H9 (cell line): ENCODE measurements around the gene SPAG7. TPM values are rescaled to one million over a fixed set of nuclear protein-coding genes. Genes with fewer than 3 reads are reported as not detected.

Experiments
- DNase-seq: peaks from one replicate; pipeline ENCODE4 v3.0.0-alpha.2; 2017
- H2AFZ ChIP-seq: one replicate; pipeline ENCODE4 v1.6.1; 2013; ENCODE audit warnings: mild to moderate bottlenecking, low read length, control low read depth, moderate library complexity
- H2AK5ac ChIP-seq: 2 replicates; pipeline ENCODE4 v1.6.1; 2013; ENCODE audit warnings: low read length, control low read depth, mixed read lengths; ENCODE audit not compliant: insufficient read length
- H2BK120ac ChIP-seq: one replicate; pipeline ENCODE4 v1.6.1; 2013; ENCODE audit warnings: low read depth, mild to moderate bottlenecking, low read length, control low read depth, inconsistent platforms; ENCODE audit not compliant: poor library complexity, severe bottlenecking
- H2BK12ac ChIP-seq: 2 replicates; pipeline ENCODE4 v1.6.1; 2013; ENCODE audit warnings: low read length, control low read depth, mixed read lengths, low read depth; ENCODE audit not compliant: insufficient read length
- H2BK15ac ChIP-seq: 2 replicates; pipeline ENCODE4 v1.6.1; 2013; ENCODE audit warnings: low read depth, low read length, control low read depth
- H2BK20ac ChIP-seq: one replicate; pipeline ENCODE4 v1.6.1; 2013; ENCODE audit warnings: low read depth, mild to moderate bottlenecking, low read length, control low read depth, inconsistent platforms; ENCODE audit not compliant: poor library complexity, severe bottlenecking
- H2BK5ac ChIP-seq: 2 replicates; pipeline ENCODE4 v1.6.1; 2013; ENCODE audit warnings: low read length, control low read depth, mixed read lengths; ENCODE audit not compliant: insufficient read length
- H3K14ac ChIP-seq: 2 replicates; pipeline ENCODE4 v1.6.1; 2013; ENCODE audit warnings: low read length, control low read depth; ENCODE audit not compliant: insufficient read depth
- H3K18ac ChIP-seq: 2 replicates; pipeline ENCODE4 v1.6.1; 2013; ENCODE audit warnings: low read depth, mild to moderate bottlenecking, mixed read lengths, low read length, control low read depth; ENCODE audit not compliant: insufficient read length
- H3K23ac ChIP-seq: 2 replicates; pipeline ENCODE4 v1.6.1; 2013; ENCODE audit warnings: low read length, control low read depth, mixed read lengths, low read depth; ENCODE audit not compliant: insufficient read length
- H3K23me2 ChIP-seq: 2 replicates; pipeline ENCODE4 v1.6.1; 2013; ENCODE audit warnings: low read depth, mild to moderate bottlenecking, mixed read lengths, low read length, control low read depth; ENCODE audit not compliant: insufficient read length, poor library complexity, severe bottlenecking
- H3K27ac ChIP-seq: 2 replicates; pipeline ENCODE4 v1.5.1; 2013; ENCODE audit warnings: low read length, control low read depth, mixed read lengths, low read depth; ENCODE audit not compliant: insufficient read length
- H3K27me3 ChIP-seq: 2 replicates; pipeline ENCODE4 v1.6.1; 2013; ENCODE audit warnings: low read length, control low read depth, inconsistent platforms; ENCODE audit not compliant: insufficient read depth
- H3K4ac ChIP-seq: 2 replicates; pipeline ENCODE4 v1.6.1; 2013; ENCODE audit warnings: low read depth, mild to moderate bottlenecking, control low read depth, inconsistent platforms, low read length, moderate library complexity
- H3K4me1 ChIP-seq: 2 replicates; pipeline ENCODE4 v1.6.1; 2013; ENCODE audit warnings: low read length, control low read depth, inconsistent platforms; ENCODE audit not compliant: insufficient read depth
- H3K4me2 ChIP-seq: 2 replicates; pipeline ENCODE4 v1.6.1; 2013; ENCODE audit warnings: low read length, control low read depth, mixed read lengths; ENCODE audit not compliant: insufficient read length, insufficient read depth
- H3K56ac ChIP-seq: 2 replicates; pipeline ENCODE4 v1.6.1; 2013; ENCODE audit warnings: low read depth, mild to moderate bottlenecking, mixed read lengths, low read length, control low read depth; ENCODE audit not compliant: insufficient read length
- H3K79me1 ChIP-seq: 2 replicates; pipeline ENCODE4 v1.6.1; 2013; ENCODE audit warnings: low read depth, mild to moderate bottlenecking, moderate library complexity, low read length, control low read depth, inconsistent platforms; ENCODE audit not compliant: insufficient read depth, poor library complexity, severe bottlenecking
- H3K79me2 ChIP-seq: 2 replicates; pipeline ENCODE4 v1.6.1; 2013; ENCODE audit warnings: low read length, control low read depth, inconsistent platforms; ENCODE audit not compliant: insufficient read depth
- H3K9ac ChIP-seq: 2 replicates; pipeline ENCODE4 v1.6.1; 2013; ENCODE audit warnings: low read length, control low read depth, mixed read lengths; ENCODE audit not compliant: insufficient read length; ENCODE audit errors: extremely low read depth
- H3K9me3 ChIP-seq: one replicate; pipeline ENCODE4 v1.6.1; 2013; ENCODE audit warnings: low read depth, low read length, inconsistent platforms; ENCODE audit not compliant: control insufficient read depth
- H3T11ph ChIP-seq: one replicate; pipeline ENCODE4 v1.6.1; 2013; ENCODE audit warnings: mild to moderate bottlenecking, low read length, control low read depth, inconsistent platforms
- H4K20me1 ChIP-seq: one replicate; pipeline ENCODE4 v1.6.1; 2013; ENCODE audit not compliant: control insufficient read depth, insufficient read length, insufficient read depth
- H4K5ac ChIP-seq: 2 replicates; pipeline ENCODE4 v1.6.1; 2013; ENCODE audit warnings: low read depth, mild to moderate bottlenecking, mixed read lengths, low read length, control low read depth; ENCODE audit not compliant: insufficient read length
- H4K8ac ChIP-seq: replicated peaks from 2 replicates; pipeline ENCODE4 v1.6.1; 2013; ENCODE audit warnings: low read length, control low read depth, mixed read lengths, low read depth; ENCODE audit not compliant: insufficient read length
- H4K91ac ChIP-seq: 2 replicates; pipeline ENCODE4 v1.6.1; 2013; ENCODE audit warnings: low read depth, mild to moderate bottlenecking, moderate library complexity, mixed read lengths, low read length, control low read depth; ENCODE audit not compliant: insufficient read length
- H3K27ac Mint-ChIP-seq, 3 experiments: 2 replicates in 2 of 3; 3 replicates in 1 of 3; pipeline ENCODE4 v1.8.0; 2020 to 2021; ENCODE audit warnings: mixed read lengths in 3 of 3, mild to moderate bottlenecking in 1 of 3, moderate library complexity in 1 of 3
- H3K27me3 Mint-ChIP-seq: 2 replicates; pipeline ENCODE4 v1.8.0; 2021; ENCODE audit warnings: low read depth, mild to moderate bottlenecking, moderate library complexity, mixed read lengths
- H3K36me3 Mint-ChIP-seq, 3 experiments: 2 replicates in 2 of 3; 3 replicates in 1 of 3; pipeline ENCODE4 v1.8.0; 2020 to 2021; ENCODE audit warnings: low read depth in 3 of 3, mixed read lengths in 3 of 3; ENCODE audit not compliant: insufficient read depth in 1 of 3
- H3K4me1 Mint-ChIP-seq, 2 experiments: 2 replicates each; pipeline ENCODE4 v1.8.0; 2020; ENCODE audit warnings: mixed read lengths in 2 of 2
- H3K4me3 Mint-ChIP-seq, 2 experiments: 2 replicates in 1 of 2; 3 replicates in 1 of 2; pipeline ENCODE4 v1.8.0; 2020 to 2021; ENCODE audit warnings: mild to moderate bottlenecking in 2 of 2, mixed read lengths in 2 of 2, moderate library complexity in 1 of 2
- H3K9me3 Mint-ChIP-seq, 2 experiments: 2 replicates in 1 of 2; 3 replicates in 1 of 2; pipeline ENCODE4 v1.8.0; 2020; ENCODE audit warnings: mild to moderate bottlenecking in 2 of 2, mixed read lengths in 2 of 2, moderate library complexity in 1 of 2
- CTCF ChIP-seq: fragments of 200-600 bp; sonication (generic); conservative IDR thresholded peaks from 3 replicates; pipeline ENCODE4 v1.8.0; 2021; ENCODE audit warnings: antibody characterized with exemption, mild to moderate bottlenecking
- WGBS: extraction: QIAGEN DNeasy Blood & Tissue Kit; methylation state at CpG from one replicate; pipeline ENCODE4 v1.1.7; 2013; ENCODE audit warnings: missing lambda C conversion rate, low lambda C conversion rate, mixed read lengths; ENCODE audit not compliant: insufficient read length; ENCODE audit errors: extremely low coverage; 5-methylcytosine and 5-hydroxymethylcytosine counted together
- total RNA-seq: library from RNA; stranded (reverse); gene quantifications from 2 replicates; pipeline ENCODE4 v1.2.1, GENCODE V29; 2021

The SPAG7 gene
- total RNA-seq, 1 experiment from 2014 or later: 102 TPM

- no peak overlapping the region for H3K23ac ChIP-seq
Observed at GRCh38 chr17:4946312-4946976, 21.2 kb downstream of the SPAG7 start.

More at GRCh38 chr17:4946312-4946976, 21.2 kb downstream of the SPAG7 start:
- H3K27me3 Mint-ChIP-seq: peaks cover 6% of the 10 kb centered on the region
- no peak overlapping the region for H2BK12ac ChIP-seq
- no peak for TF ChIP-seq CTCF
- no peak overlapping the region for H2BK120ac ChIP-seq
- H4K8ac ChIP-seq: no peak overlapping the region
- no peak overlapping the region for H2BK5ac ChIP-seq
- H3K9ac ChIP-seq: peak overlapping the region; percentile 53
- H3K4me3 Mint-ChIP-seq: peak overlapping the region; percentile 95 to 100
- no peak overlapping the region; the same call in 1 of the 2 replicates for H3K4ac ChIP-seq
- peaks cover 4% of the 10 kb centered on the region for H3K79me1 ChIP-seq
- H3K4me1 ChIP-seq: peaks cover 4% of the 10 kb centered on the region; the same call in 1 of the 2 replicates
- no peaks in the 10 kb centered on the region for H3K27me3 ChIP-seq
- peak overlapping the region; percentile 78 to 93 (median 92) for H3K27ac Mint-ChIP-seq
- no peak overlapping the region for H2AFZ ChIP-seq
- H3K79me2 ChIP-seq: peaks cover 13% of the 10 kb centered on the region; the same call in 1 of the 2 replicates
- WGBS: no CpG with 5 or more reads among the region's 16 CpGs
- H3T11ph ChIP-seq: no peak overlapping the region
- peaks cover 0 to 2% of the 10 kb centered on the region in 2 experiments; a peak in 2 of 5 replicates for H3K9me3 Mint-ChIP-seq
- H3K23me2 ChIP-seq: peaks cover 23% of the 10 kb centered on the region
- H2BK20ac ChIP-seq: no peak overlapping the region
- no peak overlapping the region for H4K5ac ChIP-seq
- peaks cover 35 to 38% of the 10 kb centered on the region in 2 experiments for H3K4me1 Mint-ChIP-seq
- no peak overlapping the region for H3K56ac ChIP-seq
- no peak for DNase-seq
- peaks cover 32 to 60% (median 51%) of the 10 kb centered on the region in 3 experiments for H3K36me3 Mint-ChIP-seq
- peak overlapping the region; percentile 72 for H3K4me2 ChIP-seq
- peak overlapping the region; percentile 30 for H3K18ac ChIP-seq
- no peaks in the 10 kb centered on the region for H3K9me3 ChIP-seq
- H2BK15ac ChIP-seq: no peak overlapping the region
- no peak overlapping the region for H4K91ac ChIP-seq
- no peaks in the 10 kb centered on the region for H4K20me1 ChIP-seq
- no peak overlapping the region for H3K14ac ChIP-seq
- peak overlapping the region; percentile 17 for H3K27ac ChIP-seq
- H2AK5ac ChIP-seq: no peak overlapping the region
